PC-3 (cell line): ENCODE data around the gene SPANXN2. TPM values are rescaled to one million over a fixed set of nuclear protein-coding genes. Genes with fewer than 3 reads are reported as not detected.

Experiments used
- ATAC-seq: fragments of 200-7000 bp; cut with Tn5 transposase; 2 replicates; pipeline ENCODE4 v1.9.1; 2020; ENCODE audit warnings: mild to moderate bottlenecking, moderate library complexity
- BruUV-seq: library from RNA; stranded (reverse); fragments of 400-500 nt; replicated peaks from 2 replicates; lab custom pipeline; 2021; lab: Mats Ljungman, UMichigan
- CTCF ChIA-PET: fragments of 300-600 bp; sonication (Branson Sonifier 250); formaldehyde crosslinking; loops from one replicate; lab custom pipeline; 2022; ENCODE audit warnings: antibody characterized with exemption; lab: Charles Lee
- POLR2A ChIA-PET: fragments of 300-600 bp; sonication (Branson Sonifier 250); formaldehyde crosslinking; loops from one replicate; lab custom pipeline; 2022; ENCODE audit warnings: antibody characterized with exemption; ENCODE audit not compliant: unreplicated experiment; lab: Charles Lee
- DNase-seq: peaks from one replicate; pipeline ENCODE4 v3.0.0-alpha.2; 2015
- H2AFZ ChIP-seq: fragments of 300-600 bp; sonication (generic); 2 replicates; pipeline ENCODE4 v1.6.0; 2016; ENCODE audit warnings: antibody characterized with exemption, low read length
- H3F3A ChIP-seq: fragments of 300-600 bp; sonication (generic); one replicate; pipeline ENCODE4 v1.6.0; 2017; ENCODE audit warnings: antibody characterized with exemption, low read length, control low read depth, mild to moderate bottlenecking; ENCODE audit not compliant: unreplicated experiment
- H3K27ac ChIP-seq: fragments of 300-600 bp; sonication (generic); 2 replicates; pipeline ENCODE4 v1.5.1; 2016; ENCODE audit warnings: mild to moderate bottlenecking, low read length
- H3K27me3 ChIP-seq: fragments of 300-600 bp; sonication (generic); 2 replicates; pipeline ENCODE4 v1.6.1; 2016; ENCODE audit warnings: low read length, mixed read lengths
- H3K36me3 ChIP-seq: fragments of 300-600 bp; sonication (generic); 2 replicates; pipeline ENCODE4 v1.6.1; 2016; ENCODE audit warnings: low read depth, mixed run types, low read length, mixed read lengths
- H3K4me1 ChIP-seq: fragments of 300-600 bp; sonication (generic); 2 replicates; pipeline ENCODE4 v1.5.1; 2016; ENCODE audit warnings: low read length; ENCODE audit not compliant: insufficient read depth
- H3K4me2 ChIP-seq: fragments of 300-600 bp; sonication (generic); 2 replicates; pipeline ENCODE4 v1.6.0; 2016; ENCODE audit warnings: low read length
- H3K4me3 ChIP-seq: fragments of 300-600 bp; sonication (generic); 2 replicates; pipeline ENCODE4 v1.5.1; 2016; ENCODE audit warnings: mild to moderate bottlenecking, low read length, mixed read lengths
- H3K79me2 ChIP-seq: fragments of 300-600 bp; sonication (generic); 2 replicates; pipeline ENCODE4 v1.6.1; 2017; ENCODE audit warnings: low read length, mixed read lengths
- H3K9ac ChIP-seq: fragments of 300-600 bp; sonication (generic); 2 replicates; pipeline ENCODE4 v1.6.0; 2016; ENCODE audit warnings: mild to moderate bottlenecking, low read length
- H3K9me2 ChIP-seq: fragments of 300-600 bp; sonication (generic); replicated peaks from 2 replicates; pipeline ENCODE4 v1.6.1; 2016; ENCODE audit warnings: mixed run types, low read length, mixed read lengths
- H3K9me3 ChIP-seq: fragments of 300-600 bp; sonication (generic); 2 replicates; pipeline ENCODE4 v1.6.1; 2016; ENCODE audit warnings: low read length, mixed read lengths
- H4K20me1 ChIP-seq: fragments of 300-600 bp; sonication (generic); 2 replicates; pipeline ENCODE4 v1.6.1; 2016; ENCODE audit warnings: low read length, mixed read lengths
- EZH2 ChIP-seq: fragments of 300-600 bp; sonication (generic); IDR thresholded peaks from one replicate; pipeline ENCODE4 v1.6.1; 2017; ENCODE audit warnings: antibody characterized with exemption, mild to moderate bottlenecking, low read length; ENCODE audit not compliant: unreplicated experiment
- EZH2phosphoT487 ChIP-seq: fragments of 300-600 bp; sonication (generic); IDR thresholded peaks from 2 replicates; pipeline ENCODE4 v1.6.1; 2018; ENCODE audit warnings: mild to moderate bottlenecking, antibody characterized with exemption, low read length, borderline replicate concordance
- intact Hi-C: fragments of 100-400 bp; cut with micrococcal nuclease; formaldehyde crosslinking; loops from 2 replicates; pipeline ENCODE4 v1.9.0; 2023
- total RNA-seq: library from RNA; depleted of rRNA; stranded (reverse); fragments of >200 nt; gene quantifications from 2 replicates; pipeline ENCODE4 v1.2.3, GENCODE V29; 2014
- TF ChIP-seq, protein P1 (sequence below): fragments of 300-600 bp; sonication (generic); conservative IDR thresholded peaks from 2 replicates; pipeline ENCODE4 v1.5.1; 2017; ENCODE audit warnings: antibody characterized with exemption, low read depth, mild to moderate bottlenecking, low read length

Gene SPANXN2
- total RNA-seq, 1 experiment from 2014 or later, result not detected

GRCh38 chrX:143733866-143734265 is 13.3 kb upstream of the SPANXN2 start:
- no TSS peak for BruUV-seq
- ChIA-PET CTCF (no interaction called here), POLR2A (no interaction called here)
- Histone ChIP-seq H3K4me3 (no peak overlapping the region), H3K9me3 (no peaks in the 10 kb centered on the region), H3K27ac (no peak overlapping the region), H3K27me3 (no peaks in the 10 kb centered on the region), H3K4me1 (no peaks in the 10 kb centered on the region), H3K9ac (no peak overlapping the region), H4K20me1 (no peaks in the 10 kb centered on the region), H3K4me2 (no peak overlapping the region), H3K9me2 (no peaks in the 10 kb centered on the region), H2AFZ (no peak overlapping the region), H3F3A (no peaks in the 10 kb centered on the region), H3K36me3 (no peaks in the 10 kb centered on the region), H3K79me2 (no peaks in the 10 kb centered on the region)
- TF ChIP-seq, protein P1, sequence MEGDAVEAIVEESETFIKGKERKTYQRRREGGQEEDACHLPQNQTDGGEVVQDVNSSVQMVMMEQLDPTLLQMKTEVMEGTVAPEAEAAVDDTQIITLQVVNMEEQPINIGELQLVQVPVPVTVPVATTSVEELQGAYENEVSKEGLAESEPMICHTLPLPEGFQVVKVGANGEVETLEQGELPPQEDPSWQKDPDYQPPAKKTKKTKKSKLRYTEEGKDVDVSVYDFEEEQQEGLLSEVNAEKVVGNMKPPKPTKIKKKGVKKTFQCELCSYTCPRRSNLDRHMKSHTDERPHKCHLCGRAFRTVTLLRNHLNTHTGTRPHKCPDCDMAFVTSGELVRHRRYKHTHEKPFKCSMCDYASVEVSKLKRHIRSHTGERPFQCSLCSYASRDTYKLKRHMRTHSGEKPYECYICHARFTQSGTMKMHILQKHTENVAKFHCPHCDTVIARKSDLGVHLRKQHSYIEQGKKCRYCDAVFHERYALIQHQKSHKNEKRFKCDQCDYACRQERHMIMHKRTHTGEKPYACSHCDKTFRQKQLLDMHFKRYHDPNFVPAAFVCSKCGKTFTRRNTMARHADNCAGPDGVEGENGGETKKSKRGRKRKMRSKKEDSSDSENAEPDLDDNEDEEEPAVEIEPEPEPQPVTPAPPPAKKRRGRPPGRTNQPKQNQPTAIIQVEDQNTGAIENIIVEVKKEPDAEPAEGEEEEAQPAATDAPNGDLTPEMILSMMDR, result no peak
- TF ChIP-seq EZH2 (no peak), EZH2phosphoT487 (no peak)
- ATAC-seq (no peak), DNase-seq (no peak)
- intact Hi-C loops, result no loop called here

DNA sequence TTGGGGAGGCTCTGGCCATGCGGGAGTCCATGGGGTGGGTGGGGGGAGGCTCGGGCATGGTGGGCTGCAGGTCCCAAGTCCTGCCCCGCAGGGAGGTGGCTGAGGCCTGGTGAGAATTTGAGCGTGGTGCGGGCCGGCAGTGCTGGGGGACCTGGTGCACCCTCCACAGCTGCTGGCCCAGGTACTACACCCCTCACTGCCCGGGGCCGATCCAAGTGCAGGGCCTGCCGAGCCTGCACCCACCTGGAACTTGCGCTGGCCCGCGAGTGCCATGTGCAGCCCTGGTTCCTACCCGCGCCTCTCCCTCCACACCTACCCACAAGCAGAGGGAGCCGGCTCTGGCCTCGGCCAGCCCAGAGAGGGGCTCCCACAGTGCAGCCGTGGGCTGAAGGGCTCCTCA is 5.7 kb upstream of the SPANXN2 start:
- no TSS peak for BruUV-seq

DNA sequence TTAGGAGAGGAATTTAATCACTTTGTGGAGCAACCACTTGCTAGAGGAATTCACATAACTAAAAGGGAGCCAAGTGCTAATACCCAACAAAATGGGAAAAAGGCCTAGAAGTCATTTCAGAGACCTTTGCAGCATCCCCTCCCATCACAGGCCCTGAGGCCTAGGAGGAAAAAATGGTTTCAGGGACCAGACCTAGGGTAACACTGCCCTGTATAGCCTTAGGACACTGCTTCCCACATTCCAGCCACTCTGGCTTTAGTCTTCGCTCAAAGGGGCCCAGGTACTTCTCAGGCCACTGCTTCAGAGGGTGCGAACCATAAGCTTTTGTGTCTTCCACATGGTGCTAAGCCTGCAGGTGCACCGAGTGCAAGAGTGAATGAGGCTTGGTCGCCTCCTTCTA is 19.1 kb downstream of the SPANXN2 start:
- ChIA-PET POLR2A (no interaction called here), CTCF (no interaction called here)
- Histone ChIP-seq H3K36me3 (no peaks in the 10 kb centered on the region), H3K27ac (no peak overlapping the region), H3F3A (no peaks in the 10 kb centered on the region), H4K20me1 (no peaks in the 10 kb centered on the region), H3K4me1 (no peaks in the 10 kb centered on the region), H3K9me3 (no peaks in the 10 kb centered on the region), H3K27me3 (no peaks in the 10 kb centered on the region), H2AFZ (no peak overlapping the region), H3K4me3 (no peak overlapping the region), H3K9me2 (no peaks in the 10 kb centered on the region), H3K79me2 (no peaks in the 10 kb centered on the region), H3K4me2 (no peak overlapping the region), H3K9ac (no peak overlapping the region)
- no TSS peak for BruUV-seq
- TF ChIP-seq EZH2phosphoT487, result no peak
- TF ChIP-seq EZH2, result no peak
- TF ChIP-seq, protein P1, result no peak
- DNase-seq (no peak), ATAC-seq (no peak)
- intact Hi-C loops, result no loop called here

More for the DNA sequence above, 5.7 kb upstream of the SPANXN2 start:
- Histone ChIP-seq H3K79me2 (no peaks in the 10 kb centered on the region), H3K4me2 (no peak overlapping the region), H3K4me1 (no peaks in the 10 kb centered on the region), H3K36me3 (no peaks in the 10 kb centered on the region), H2AFZ (no peak overlapping the region), H3K9me3 (no peaks in the 10 kb centered on the region), H3K9me2 (no peaks in the 10 kb centered on the region), H3F3A (no peaks in the 10 kb centered on the region), H3K27me3 (no peaks in the 10 kb centered on the region), H3K9ac (no peak overlapping the region), H3K4me3 (no peak overlapping the region), H3K27ac (no peak overlapping the region), H4K20me1 (no peaks in the 10 kb centered on the region)
- intact Hi-C loops, result no loop called here
- ATAC-seq (no peak), DNase-seq (no peak)
- ChIA-PET CTCF (no interaction called here), POLR2A (no interaction called here)
- TF ChIP-seq EZH2 (no peak), EZH2phosphoT487 (no peak)
- TF ChIP-seq, protein P1, result no peak
